CD14-positive monocyte (primary cell): ENCODE measurements around the gene NCOA5. TPM values are rescaled to one million over a fixed set of nuclear protein-coding genes. Genes with fewer than 3 reads are reported as not detected.
A peak's percentile ranks its signal among the peaks of the same experiment; 100 is the strongest.

Experiments used
- DNase-seq, 3 donors: peaks; one replicate each; pipeline ENCODE4 v3.0.0-alpha.2; 2011 to 2022
- H2AFZ ChIP-seq: 2 replicates; pipeline ENCODE4 v1.6.0; 2012; ENCODE audit warnings: mild to moderate bottlenecking, low read depth, low read length, inconsistent platforms; ENCODE audit not compliant: insufficient read depth, poor library complexity, severe bottlenecking
- H3K27ac ChIP-seq, 2 donors: 1 replicate in 1 of 2; 2 replicates in 1 of 2; pipeline ENCODE4 v1.5.1; 2012 to 2013; ENCODE audit warnings: low read length in 2 of 2, control low read depth in 1 of 2, inconsistent platforms in 1 of 2, low read depth in 1 of 2, mild to moderate bottlenecking in 1 of 2
- H3K27me3 ChIP-seq, 2 donors: one replicate each; pipeline versions ENCODE4 v1.6.0 to v1.6.1; 2011 to 2013; ENCODE audit warnings: low read length in 2 of 2; ENCODE audit not compliant: control insufficient read depth in 2 of 2, insufficient read depth in 2 of 2
- H3K36me3 ChIP-seq, 2 donors: replicated peaks in 1 of 2; 1 replicate in 1 of 2; 2 replicates in 1 of 2; pipeline versions ENCODE4 v1.5.1 to v1.6.1; 2012 to 2013; ENCODE audit warnings: low read length in 2 of 2, control low read depth in 1 of 2, inconsistent platforms in 1 of 2, mild to moderate bottlenecking in 1 of 2; ENCODE audit not compliant: insufficient read depth in 2 of 2, control insufficient read depth in 1 of 2
- H3K4me1 ChIP-seq, 2 donors: 1 replicate in 1 of 2; 2 replicates in 1 of 2; pipeline versions ENCODE4 v1.5.1 to v1.6.1; 2012 to 2013; ENCODE audit warnings: low read length in 2 of 2, control low read depth in 1 of 2, inconsistent platforms in 1 of 2, mild to moderate bottlenecking in 1 of 2, moderate library complexity in 1 of 2; ENCODE audit not compliant: insufficient read depth in 2 of 2, control insufficient read depth in 1 of 2
- H3K4me2 ChIP-seq: replicated peaks from 2 replicates; pipeline ENCODE3; 2012; ENCODE audit warnings: low read length, moderate library complexity, mild to moderate bottlenecking; ENCODE audit not compliant: poor library complexity, severe bottlenecking; ENCODE audit errors: extremely low read depth
- H3K4me3 ChIP-seq, 3 experiments: fragments of 200-600 bp in 1 of 3; sonication (generic) in 1 of 3; replicated peaks in 1 of 3; 1 replicate in 2 of 3; 2 replicates in 1 of 3; pipeline ENCODE4 v1.5.1; 2011 to 2013; ENCODE audit warnings: low read length in 3 of 3, mild to moderate bottlenecking in 3 of 3, control low read depth in 2 of 3, low read depth in 2 of 3, inconsistent platforms in 1 of 3, moderate library complexity in 1 of 3
- H3K79me2 ChIP-seq: 2 replicates; pipeline ENCODE4 v1.6.0; 2012; ENCODE audit warnings: mild to moderate bottlenecking, control low read depth, inconsistent platforms, low read length, moderate library complexity; ENCODE audit not compliant: insufficient read depth
- H3K9ac ChIP-seq: 2 replicates; pipeline ENCODE4 v1.6.0; 2017; ENCODE audit warnings: low read length, mild to moderate bottlenecking; ENCODE audit not compliant: insufficient read depth, poor library complexity, severe bottlenecking
- H3K9me3 ChIP-seq, 2 donors: replicated peaks in 1 of 2; 1 replicate in 1 of 2; 2 replicates in 1 of 2; pipeline versions ENCODE4 v1.5.1 to v1.6.1; 2012 to 2013; ENCODE audit warnings: low read length in 2 of 2, control low read depth in 1 of 2; ENCODE audit not compliant: control insufficient read depth in 1 of 2, insufficient read depth in 1 of 2
- H4K20me1 ChIP-seq: 2 replicates; pipeline ENCODE4 v1.6.0; 2012; ENCODE audit warnings: mild to moderate bottlenecking, low read length, control low read depth, moderate library complexity; ENCODE audit not compliant: insufficient read depth
- H3K27ac Mint-ChIP-seq, 7 donors: one replicate each; pipeline ENCODE4 v1.8.0; 2020; ENCODE audit warnings: mild to moderate bottlenecking in 7 of 7, mixed read lengths in 7 of 7, moderate library complexity in 6 of 7, inconsistent platforms in 2 of 7
- H3K27me3 Mint-ChIP-seq, 3 donors: one replicate each; pipeline ENCODE4 v1.8.0; 2021 to 2022; ENCODE audit warnings: low read depth in 3 of 3, mild to moderate bottlenecking in 3 of 3, mixed read lengths in 3 of 3, moderate library complexity in 3 of 3, inconsistent platforms in 1 of 3
- H3K36me3 Mint-ChIP-seq, 2 donors: one replicate each; pipeline ENCODE4 v1.8.0; 2020; ENCODE audit warnings: mixed read lengths in 2 of 2, inconsistent platforms in 1 of 2, mild to moderate bottlenecking in 1 of 2
- H3K4me1 Mint-ChIP-seq: one replicate; pipeline ENCODE4 v1.8.0; 2020; ENCODE audit warnings: mild to moderate bottlenecking, mixed read lengths
- H3K4me3 Mint-ChIP-seq, 2 donors: one replicate each; pipeline ENCODE4 v1.8.0; 2020; ENCODE audit warnings: mild to moderate bottlenecking in 2 of 2, mixed read lengths in 2 of 2, moderate library complexity in 1 of 2
- H3K9me3 Mint-ChIP-seq, 7 donors: one replicate each; pipeline ENCODE4 v1.8.0; 2020 to 2022; ENCODE audit warnings: mixed read lengths in 7 of 7, mild to moderate bottlenecking in 6 of 7, moderate library complexity in 6 of 7, inconsistent platforms in 2 of 7
- CTCF ChIP-seq: fragments of 200-600 bp; IDR thresholded peaks from one replicate; pipeline ENCODE4 v1.8.0; 2022; ENCODE audit warnings: antibody characterized with exemption, mild to moderate bottlenecking
- WGBS: methylation state at CpG from one replicate; pipeline ENCODE4 v1.1.5; 2013; ENCODE audit warnings: missing lambda C conversion rate; ENCODE audit not compliant: insufficient coverage; 5-methylcytosine and 5-hydroxymethylcytosine counted together
- intact Hi-C, 2 donors: fragments of 100-400 bp; cut with micrococcal nuclease; formaldehyde crosslinking; loops; one replicate each; pipeline versions ENCODE4 v1.15.0 to v1.15.1; 2023
- polyA plus RNA-seq, 3 donors: library from polyadenylated mRNA; depleted of rRNA in 1 of 3; unstranded in 2 of 3; stranded (reverse) in 1 of 3; fragments of 300-500 nt in 2 of 3; fragments of >200 nt in 1 of 3; fragmentation: Illumina TruSeq in 2 of 3; gene quantifications; 1 replicate in 2 of 3; 2 replicates in 1 of 3; pipeline ENCODE4 v1.2.3, GENCODE V29; 2012 to 2021

NCOA5 gene
- polyA plus RNA-seq, 3 donors = 4.5 to 10.2 (median 6.0) TPM

- H3K9me3 Mint-ChIP-seq = peaks cover 0 to 12% (median 2%) of the 10 kb centered on the region in 7 donors
- peaks cover 14 to 27% of the 10 kb centered on the region in 2 donors for H3K4me1 ChIP-seq
- H3K4me3 Mint-ChIP-seq = peak overlapping the region; percentile 66 to 84
- H2AFZ ChIP-seq = no peak overlapping the region
- H3K27me3 ChIP-seq = peaks cover 19 to 48% of the 10 kb centered on the region in 2 donors
- no peak overlapping the region for H3K9ac ChIP-seq
- H3K79me2 ChIP-seq = no peaks in the 10 kb centered on the region
- intact Hi-C loops = loop anchor here (5.0 to 10.0 kb wide), 2 partner anchors 91 to 153 kb away; no protein-coding TSS in a partner anchor
- TF ChIP-seq CTCF = no peak
- H3K27me3 Mint-ChIP-seq = peaks cover 39 to 77% (median 49%) of the 10 kb centered on the region in 3 donors
- H3K27ac ChIP-seq = no peak overlapping the region
- peak in 1 of 3 donors; percentile 16 for DNase-seq
- H3K4me3 ChIP-seq = peak overlapping the region; percentile 1 to 63 (median 23)
- peak overlapping the region; percentile 72 for H3K4me2 ChIP-seq
- H4K20me1 ChIP-seq = no peaks in the 10 kb centered on the region
- no peaks in the 10 kb centered on the region for H3K9me3 ChIP-seq
- peaks cover 20% of the 10 kb centered on the region for H3K4me1 Mint-ChIP-seq
- H3K36me3 Mint-ChIP-seq = peaks cover 0 to 8% of the 10 kb centered on the region in 2 donors
- no peaks in the 10 kb centered on the region for H3K36me3 ChIP-seq
- peak overlapping the region in 2 of 7 donors; percentile 32 to 48 for H3K27ac Mint-ChIP-seq
- 5% methylated on average over 63 of the region's 71 CpGs for WGBS
Observed at GRCh38 chr20:46021361-46022359, 68.1 kb downstream of the NCOA5 start.

GRCh38 chr20:46020555-46020954, 69.2 kb downstream of the NCOA5 start:
- Histone ChIP-seq H3K4me2 (no peak overlapping the region), H3K9ac (no peak overlapping the region), H3K27ac (no peak overlapping the region), H4K20me1 (no peaks in the 10 kb centered on the region), H3K4me3 (no peak overlapping the region), H3K4me1 (peaks cover 14 to 27% of the 10 kb centered on the region in 2 donors), H3K27me3 (peaks cover 19 to 52% of the 10 kb centered on the region in 2 donors), H2AFZ (no peak overlapping the region), H3K36me3 (no peaks in the 10 kb centered on the region), H3K9me3 (no peaks in the 10 kb centered on the region), H3K79me2 (no peaks in the 10 kb centered on the region)
- Mint-ChIP-seq H3K27me3 (peaks cover 38 to 81% (median 55%) of the 10 kb centered on the region in 3 donors), H3K4me3 (peak overlapping the region; percentile 7 to 76), H3K4me1 (peaks cover 20% of the 10 kb centered on the region), H3K36me3 (peaks cover 0 to 11% of the 10 kb centered on the region in 2 donors), H3K27ac (no peak overlapping the region), H3K9me3 (peaks cover 0 to 12% (median 2%) of the 10 kb centered on the region in 7 donors)
- TF ChIP-seq CTCF = no peak
- DNase-seq = peak in 1 of 3 donors; percentile 15
- intact Hi-C loops = loop anchor here (5.0 to 10.0 kb wide), 2 partner anchors 92 to 154 kb away; no protein-coding TSS in a partner anchor
- 47% methylated on average over 3 of the region's 4 CpGs for whole genome bisulfite sequencing
